Activated T-cell treated with anti-CD3 and anti-CD28 coated beads, Interleukin-2, amount 50 U/mL, for 48 hours (primary cell): Measurements from ENCODE around the gene CLDN9.

Experiments used
- DNase-seq, 2 experiments: peaks; one replicate each; pipeline ENCODE4 v3.0.0-alpha.2; 2020

CLDN9 gene, protein sequence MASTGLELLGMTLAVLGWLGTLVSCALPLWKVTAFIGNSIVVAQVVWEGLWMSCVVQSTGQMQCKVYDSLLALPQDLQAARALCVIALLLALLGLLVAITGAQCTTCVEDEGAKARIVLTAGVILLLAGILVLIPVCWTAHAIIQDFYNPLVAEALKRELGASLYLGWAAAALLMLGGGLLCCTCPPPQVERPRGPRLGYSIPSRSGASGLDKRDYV

DNA sequence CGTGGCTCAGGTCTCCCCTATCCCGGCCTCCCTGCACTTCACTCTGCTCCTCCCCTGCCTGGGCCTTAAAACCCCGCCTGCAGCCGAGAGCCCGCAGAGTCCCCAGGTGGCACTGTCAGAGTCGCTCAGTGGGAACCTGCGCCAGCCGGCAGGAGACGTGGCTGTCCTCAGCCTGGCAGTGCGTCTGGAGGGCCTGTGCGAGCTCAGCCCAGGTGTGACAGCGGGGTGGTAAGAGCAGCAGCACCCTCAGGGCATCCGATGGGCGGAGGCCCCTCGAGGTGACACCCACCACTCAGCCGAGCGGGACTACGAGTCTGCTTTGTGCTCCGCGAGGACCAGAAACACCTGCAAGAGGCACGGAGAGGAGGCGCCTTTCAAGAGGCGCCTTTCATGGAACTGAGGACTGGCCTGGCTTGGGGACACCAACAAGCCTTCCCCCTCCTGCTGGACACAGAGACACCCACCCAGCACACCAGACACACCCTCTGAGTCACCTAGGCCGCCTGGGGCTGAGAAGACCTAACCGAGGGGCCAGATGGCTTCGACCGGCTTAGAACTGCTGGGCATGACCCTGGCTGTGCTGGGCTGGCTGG lies at the start of gene CLDN9:
CLDN9 (plus strand) TSS at position 96 of the 593 bp plus-strand sequence; CDS start at position 536, 440 bp downstream.
- no peak for DNase-seq

DNA sequence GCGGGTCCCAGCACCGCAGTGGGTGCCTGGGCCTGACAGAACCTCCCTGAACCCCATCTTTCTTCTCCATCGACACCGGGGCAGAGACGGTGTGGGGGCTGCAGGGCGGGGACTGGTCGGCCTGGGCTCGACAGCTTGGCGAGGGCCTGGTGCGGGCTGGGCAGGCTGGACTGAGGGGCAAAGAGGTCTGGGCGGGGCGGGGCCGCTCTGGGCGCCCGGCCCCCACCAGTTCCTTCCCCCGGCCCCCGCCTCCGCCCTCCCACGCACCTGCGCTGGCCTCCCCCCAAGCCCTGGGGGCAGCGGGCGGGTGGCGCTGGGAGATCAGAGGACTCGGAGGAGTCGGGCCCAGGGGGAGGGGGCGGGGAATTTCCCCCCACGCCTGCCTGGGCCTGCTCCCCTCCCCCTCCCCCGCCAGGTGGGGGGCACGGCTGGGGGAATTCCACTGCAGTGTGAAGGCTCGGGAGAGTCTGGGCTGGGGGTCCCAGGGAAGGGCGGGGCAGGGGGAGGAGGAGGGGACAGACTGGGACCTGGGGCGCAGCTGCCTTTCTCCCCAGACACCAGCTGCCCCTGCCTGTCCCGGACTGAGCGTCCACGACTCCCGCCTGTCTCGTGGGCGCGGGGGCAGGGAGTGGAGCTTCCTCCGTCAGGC lies 49.5 kb upstream of the CLDN9 start:
- DNase-seq = peak in 1 of 2 experiments; percentile 30

DNA sequence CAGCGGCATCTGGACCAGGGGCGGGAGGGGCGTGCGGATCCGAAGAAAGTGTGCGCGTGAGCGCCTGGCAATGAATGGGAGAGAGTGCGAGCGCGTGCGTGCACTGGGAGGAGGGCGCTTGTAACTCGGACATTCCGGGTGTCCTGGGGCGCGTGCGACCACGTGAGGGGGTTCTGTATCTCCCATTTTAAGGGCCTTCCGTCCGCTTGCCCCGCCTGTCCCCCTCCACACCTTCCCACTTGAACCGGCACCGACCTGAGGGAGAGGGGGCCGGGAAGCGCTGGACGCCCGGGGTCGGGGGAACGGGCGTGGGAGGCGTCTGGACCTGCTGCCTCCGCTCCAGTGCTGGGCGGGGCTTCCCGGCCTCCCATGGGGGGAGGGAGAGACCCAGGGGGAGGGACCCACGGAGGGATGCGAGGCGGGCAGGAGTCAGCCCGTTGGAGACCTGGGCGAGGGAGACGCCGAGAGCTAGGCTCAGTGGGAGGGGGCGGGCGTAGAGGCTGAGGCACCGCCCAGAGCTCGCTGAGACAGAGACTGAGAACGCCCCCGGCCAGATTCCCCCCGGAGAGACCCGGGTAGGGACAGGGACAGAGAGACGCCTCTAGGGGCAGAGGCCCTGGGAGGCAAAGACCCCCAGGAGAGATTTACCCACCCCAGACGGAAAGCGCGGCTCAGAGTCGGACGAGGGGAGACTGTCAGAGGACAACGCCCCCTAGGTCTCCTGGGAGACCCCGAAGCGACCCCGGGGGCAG lies 48.8 kb upstream of the CLDN9 start, which contains the start of gene KREMEN2:
KREMEN2 (plus strand) TSS at position 553 of the 752 bp plus-strand sequence. CDS start 246 bp downstream, outside the sequence.
- DNase-seq = peak in 1 of 2 experiments; percentile 56

DNA sequence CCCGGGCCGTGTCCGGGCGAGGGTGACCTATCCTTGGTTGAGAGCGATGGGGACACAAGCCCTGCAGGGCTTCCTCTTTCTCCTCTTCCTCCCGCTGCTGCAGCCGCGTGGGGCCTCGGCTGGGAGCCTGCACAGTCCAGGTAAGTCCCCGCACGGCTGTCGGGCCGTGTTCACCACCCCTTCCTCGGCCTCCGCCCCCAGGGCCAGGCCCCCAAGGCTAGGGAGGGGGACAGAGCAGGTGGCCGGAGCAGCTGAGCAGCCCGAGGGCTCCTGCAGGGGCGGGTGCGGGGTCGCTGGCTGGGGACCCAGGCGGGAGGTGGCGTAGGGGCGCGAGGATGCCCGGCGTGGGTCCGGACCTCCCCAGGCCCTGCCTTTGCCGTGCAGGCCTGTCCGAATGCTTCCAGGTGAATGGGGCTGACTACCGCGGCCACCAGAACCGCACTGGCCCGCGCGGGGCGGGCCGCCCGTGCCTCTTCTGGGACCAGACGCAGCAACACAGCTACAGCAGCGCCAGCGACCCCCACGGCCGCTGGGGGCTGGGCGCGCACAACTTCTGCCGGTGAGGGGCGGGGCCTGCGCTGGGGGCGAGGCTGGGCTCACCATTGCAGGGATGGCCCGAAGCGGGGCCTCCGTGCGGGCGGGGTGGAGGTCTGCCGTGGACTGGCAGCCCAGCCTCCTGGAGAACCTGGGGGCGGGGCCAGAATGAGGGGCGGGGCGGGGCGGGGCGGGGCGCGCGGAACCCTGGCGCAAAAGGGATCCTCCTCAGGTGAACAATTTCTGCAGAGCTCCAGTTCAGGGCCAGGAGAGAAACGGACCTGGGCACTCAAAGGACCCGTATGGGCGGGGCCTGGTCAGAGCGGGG lies 48.0 kb upstream of the CLDN9 start:
- peak; percentile 72 to 80 for DNase-seq

DNA sequence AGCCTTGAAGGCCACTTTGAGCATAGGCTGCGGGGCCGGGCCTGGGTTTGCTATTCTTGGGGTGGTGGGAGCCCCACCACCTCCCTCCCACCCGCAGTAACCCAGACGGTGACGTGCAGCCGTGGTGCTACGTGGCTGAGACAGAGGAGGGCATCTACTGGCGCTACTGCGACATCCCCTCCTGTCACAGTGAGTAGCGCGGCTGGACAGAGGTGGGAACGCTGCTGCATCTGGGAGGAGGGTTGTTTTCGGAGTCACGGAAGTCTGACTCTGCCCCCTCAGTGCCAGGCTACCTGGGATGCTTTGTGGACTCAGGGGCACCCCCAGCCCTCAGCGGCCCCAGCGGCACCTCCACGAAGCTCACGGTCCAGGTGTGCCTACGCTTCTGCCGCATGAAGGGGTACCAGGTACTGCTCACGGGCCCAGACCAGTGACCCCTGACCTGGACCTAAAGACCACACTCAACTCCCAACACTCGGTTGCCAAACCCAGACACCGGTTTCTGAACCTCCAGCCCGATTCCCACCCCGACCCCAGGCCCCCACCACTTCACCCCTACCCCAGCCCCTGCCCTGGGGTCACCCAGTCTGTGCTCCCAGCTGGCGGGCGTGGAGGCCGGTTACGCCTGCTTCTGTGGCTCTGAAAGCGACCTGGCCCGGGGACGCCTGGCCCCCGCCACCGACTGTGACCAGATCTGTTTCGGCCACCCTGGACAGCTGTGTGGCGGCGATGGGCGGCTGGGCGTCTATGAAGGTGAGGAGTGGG lies 46.5 kb upstream of the CLDN9 start:
- no peak for DNase-seq

DNA sequence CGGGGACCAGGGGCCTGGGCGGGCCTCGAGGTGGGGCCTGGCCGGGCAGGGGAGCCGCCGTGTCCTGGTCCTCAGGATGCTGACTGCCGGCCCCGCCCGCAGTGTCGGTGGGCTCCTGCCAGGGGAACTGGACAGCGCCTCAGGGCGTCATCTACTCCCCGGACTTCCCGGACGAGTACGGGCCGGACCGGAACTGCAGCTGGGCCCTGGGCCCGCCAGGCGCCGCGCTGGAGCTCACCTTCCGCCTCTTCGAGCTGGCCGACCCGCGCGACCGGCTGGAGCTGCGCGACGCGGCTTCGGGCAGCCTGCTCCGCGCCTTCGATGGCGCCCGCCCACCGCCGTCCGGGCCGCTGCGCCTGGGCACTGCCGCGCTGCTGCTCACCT lies 45.9 kb upstream of the CLDN9 start:
- DNase-seq = peak in 1 of 2 experiments; percentile 35

DNA sequence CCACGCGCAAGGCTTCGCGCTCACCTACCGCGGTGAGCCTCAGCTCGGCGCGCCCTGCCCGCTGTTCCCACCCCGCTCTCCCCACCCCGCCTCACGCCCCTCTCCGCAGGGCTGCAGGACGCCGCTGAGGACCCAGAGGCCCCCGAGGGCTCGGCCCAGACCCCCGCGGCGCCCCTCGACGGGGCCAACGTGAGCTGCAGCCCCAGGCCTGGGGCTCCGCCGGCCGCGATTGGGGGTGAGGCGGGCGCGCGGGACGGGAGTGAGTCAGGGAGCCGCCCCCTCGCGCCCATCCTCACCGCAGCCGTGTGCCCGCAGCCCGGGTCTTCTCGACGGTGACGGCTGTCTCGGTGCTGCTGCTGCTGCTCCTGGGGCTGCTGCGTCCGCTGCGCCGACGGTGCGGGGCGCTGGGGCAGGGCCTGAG lies 45.5 kb upstream of the CLDN9 start:
- DNase-seq = peak in 1 of 2 experiments; percentile 37

DNA sequence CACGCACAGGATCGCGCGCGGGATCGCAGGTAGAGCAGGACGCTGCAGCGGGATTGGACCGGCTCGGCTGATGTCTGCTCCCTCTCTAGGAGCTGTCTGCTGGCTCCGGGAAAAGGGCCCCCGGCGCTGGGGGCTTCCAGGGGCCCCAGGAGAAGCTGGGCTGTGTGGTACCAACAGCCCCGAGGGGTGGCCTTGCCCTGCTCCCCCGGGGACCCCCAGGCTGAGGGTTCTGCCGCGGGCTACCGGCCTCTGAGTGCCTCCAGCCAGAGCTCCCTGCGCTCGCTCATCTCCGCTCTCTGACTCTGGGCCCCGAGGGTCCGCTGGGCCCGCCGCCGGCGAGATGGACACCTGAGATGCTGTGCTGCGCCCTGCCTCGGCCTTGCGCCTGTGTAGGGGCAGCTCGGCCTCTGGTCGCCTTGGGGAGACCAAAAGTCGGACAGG lies 45.0 kb upstream of the CLDN9 start:
- no peak for DNase-seq

DNA sequence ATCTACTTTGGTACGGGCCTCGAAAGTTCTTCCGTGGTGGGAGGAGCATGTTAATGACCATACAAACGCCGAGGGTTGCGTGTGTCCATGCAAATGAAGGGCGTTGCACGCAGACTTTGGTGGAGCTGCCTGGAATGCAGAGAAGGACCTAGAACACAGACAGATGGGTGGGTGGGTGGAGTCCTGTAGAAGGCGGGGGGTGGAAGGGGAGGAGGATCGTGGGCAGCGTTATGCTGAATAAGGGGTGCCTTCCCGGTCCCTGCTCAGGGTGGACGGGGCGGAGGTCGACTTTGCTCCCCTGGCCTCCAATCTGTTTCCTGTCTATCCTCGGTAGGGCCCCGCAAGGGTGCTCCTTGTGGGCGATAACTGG lies 44.4 kb upstream of the CLDN9 start:
- DNase-seq = no peak

DNA sequence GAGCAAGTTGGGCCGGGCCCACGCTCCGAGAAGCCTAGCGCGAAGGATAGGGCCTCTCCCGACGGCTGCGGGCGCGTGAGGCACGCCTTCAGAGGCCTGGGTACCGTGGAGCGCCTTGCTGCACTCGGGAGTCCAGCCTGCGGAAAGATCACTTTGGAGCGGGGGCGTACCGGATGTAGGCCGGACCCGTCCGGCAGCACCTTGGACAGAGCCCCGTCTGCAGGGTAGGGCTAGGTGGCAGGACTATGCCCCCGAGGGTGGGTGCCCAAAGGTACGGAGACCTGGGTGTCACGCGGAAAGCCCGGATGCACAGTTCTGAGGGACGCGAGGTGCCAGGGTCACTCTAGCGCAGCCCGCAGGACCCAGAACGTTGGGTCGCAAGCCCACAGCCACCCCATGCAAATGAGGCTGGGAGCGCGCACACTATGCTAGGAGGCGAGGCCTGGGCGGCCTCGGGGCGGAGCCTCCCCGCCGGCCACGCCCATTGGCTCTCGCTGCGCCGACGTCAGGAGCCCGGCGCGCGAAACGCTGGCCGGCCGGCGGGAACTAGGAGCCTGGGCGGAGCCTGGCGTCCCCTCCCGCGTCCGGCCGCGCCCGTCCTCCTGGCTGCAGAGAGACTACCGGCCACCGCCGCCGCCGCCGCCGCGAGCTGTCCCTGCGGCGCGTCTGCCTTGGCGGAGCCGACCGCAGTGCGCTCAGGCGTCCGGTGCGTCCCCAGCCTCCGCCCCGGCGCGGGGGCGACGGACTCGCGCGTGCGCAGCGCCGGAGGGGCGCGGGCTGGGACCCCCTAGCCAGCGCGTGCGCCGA lies 43.8 kb upstream of the CLDN9 start, which contains the start of gene PAQR4:
PAQR4 (plus strand) TSS at position 611 of the 807 bp plus-strand sequence. CDS start 327 bp downstream, outside the sequence.
- DNase-seq = peak; percentile 92

DNA sequence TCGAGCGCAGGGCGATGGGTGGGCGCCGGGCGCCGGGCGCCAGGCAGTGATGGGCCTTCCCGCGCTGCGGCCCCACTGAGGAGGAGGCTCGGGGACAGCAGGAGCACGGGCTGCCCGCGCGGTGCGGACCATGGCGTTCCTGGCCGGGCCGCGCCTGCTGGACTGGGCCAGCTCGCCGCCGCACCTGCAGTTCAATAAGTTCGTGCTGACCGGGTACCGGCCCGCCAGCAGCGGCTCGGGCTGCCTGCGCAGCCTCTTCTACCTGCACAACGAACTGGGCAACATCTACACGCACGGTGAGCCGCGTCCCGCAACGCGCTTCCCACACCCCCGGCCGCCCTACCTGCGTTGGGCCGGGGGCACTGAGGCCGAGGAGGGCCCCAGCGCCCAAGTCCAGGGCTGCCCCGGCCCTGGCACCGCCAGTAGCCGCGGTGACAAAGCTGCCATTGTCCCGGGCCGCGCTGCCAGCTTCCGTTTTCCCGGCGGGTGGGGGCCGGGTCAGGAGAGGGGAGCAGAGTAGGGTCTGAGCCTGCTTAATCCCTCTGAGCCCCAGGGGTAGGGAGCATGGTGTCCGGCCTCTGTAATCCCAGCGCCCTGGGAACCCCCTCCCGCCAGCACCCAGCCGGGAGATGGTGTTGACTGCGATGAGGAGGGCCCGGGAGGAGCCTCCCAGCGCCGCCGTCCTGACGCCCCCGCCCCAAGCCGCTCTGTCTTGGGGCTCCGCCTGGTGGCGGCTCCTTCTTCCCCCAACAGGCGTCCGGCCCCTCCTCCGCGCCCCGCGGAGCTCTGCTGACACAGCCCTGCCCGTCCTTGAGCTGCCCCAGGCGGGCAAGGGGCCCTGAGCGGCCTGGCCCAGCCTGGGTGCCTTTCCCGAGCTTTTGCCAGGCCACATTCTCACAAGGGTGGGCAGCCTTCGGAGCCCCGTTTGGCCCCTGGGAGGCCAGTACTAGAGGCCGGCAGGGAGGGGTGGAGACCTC lies 42.9 kb upstream of the CLDN9 start:
- DNase-seq = peak; percentile 89 to 92

DNA sequence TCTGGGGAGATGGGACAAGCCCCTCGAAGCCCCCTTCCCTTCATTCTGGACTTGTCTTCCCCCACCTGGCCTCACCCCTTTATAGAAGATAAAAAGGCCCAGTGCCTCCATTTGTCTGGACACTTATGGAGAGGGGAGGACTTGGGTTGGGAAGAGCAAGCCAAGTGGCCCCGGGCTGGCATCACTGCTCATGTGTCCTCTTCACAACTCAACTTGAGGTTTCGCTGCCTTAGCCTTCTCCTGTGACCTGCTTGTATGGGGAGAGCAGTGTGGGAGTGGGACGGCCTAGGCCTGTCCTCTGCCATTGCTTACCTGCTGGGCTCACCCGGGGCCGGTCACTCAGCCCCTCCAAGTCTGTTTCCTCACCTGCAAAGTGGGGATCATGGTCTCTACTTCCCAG lies 42.2 kb upstream of the CLDN9 start:
- no peak for DNase-seq

DNA sequence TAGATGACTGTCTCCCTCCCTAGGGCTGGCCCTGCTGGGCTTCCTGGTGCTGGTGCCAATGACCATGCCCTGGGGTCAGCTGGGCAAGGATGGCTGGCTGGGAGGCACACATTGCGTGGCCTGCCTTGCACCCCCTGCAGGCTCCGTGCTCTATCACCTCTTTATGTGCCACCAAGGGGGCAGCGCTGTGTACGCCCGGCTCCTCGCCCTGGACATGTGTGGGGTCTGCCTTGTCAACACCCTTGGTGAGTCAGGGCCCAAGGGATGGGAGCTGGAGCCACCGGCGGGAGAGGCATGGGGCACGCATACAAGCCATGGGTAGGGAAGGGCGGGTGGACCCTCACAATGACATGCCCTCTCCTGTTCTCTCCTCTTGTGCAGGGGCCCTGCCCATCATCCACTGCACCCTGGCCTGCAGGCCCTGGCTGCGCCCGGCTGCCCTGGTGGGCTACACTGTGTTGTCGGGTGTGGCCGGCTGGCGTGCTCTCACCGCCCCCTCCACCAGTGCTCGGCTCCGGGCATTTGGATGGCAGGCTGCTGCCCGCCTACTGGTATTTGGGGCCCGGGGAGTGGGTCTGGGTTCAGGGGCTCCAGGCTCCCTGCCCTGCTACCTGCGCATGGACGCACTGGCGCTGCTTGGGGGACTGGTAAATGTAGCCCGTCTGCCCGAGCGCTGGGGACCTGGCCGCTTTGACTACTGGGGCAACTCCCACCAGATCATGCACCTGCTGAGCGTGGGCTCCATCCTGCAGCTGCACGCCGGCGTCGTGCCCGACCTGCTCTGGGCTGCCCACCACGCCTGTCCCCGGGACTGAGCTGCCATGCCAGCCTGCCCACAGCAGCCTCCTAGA lies 41.4 kb upstream of the CLDN9 start:
- DNase-seq = peak in 1 of 2 experiments; percentile 36

DNA sequence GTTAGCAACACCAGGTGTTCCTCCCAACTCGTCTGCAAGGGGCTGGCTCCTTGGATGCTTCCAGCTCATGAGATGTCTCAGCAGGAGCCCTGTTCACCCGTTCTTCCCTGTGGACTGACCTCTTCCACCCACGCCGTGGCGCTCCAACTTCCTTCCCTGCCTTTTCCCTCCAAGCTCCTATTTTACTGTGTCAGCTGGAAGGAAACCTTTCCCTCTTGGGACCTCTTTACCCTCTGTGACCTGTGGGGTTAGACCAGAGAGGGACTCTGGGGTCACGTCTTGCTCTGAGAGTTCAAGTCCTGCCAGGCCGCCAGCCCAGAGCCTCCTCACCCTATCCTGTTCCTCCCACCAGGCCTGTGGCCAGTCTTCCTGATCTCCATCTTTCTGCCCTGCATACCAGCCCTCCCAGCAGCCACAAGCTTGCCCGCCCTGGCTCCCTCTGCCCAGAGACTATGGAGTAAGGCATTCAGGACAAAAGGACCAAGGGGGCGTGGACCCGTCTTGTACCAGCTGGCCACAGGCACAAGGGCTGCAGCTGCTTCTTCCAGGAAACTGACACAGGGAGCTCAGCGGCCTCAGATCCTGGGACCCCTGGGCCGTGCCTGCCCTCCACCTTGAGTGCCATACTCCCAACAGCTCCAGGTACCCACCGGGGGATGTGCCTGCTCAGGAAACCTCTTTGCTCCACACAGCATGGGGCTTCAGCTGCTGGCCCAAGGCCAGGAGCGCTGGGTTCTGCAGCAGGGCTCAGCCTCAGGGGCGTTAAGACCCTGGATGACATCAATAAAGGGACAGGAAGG lies 40.5 kb upstream of the CLDN9 start:
- DNase-seq = peak in 1 of 2 experiments; percentile 32

DNA sequence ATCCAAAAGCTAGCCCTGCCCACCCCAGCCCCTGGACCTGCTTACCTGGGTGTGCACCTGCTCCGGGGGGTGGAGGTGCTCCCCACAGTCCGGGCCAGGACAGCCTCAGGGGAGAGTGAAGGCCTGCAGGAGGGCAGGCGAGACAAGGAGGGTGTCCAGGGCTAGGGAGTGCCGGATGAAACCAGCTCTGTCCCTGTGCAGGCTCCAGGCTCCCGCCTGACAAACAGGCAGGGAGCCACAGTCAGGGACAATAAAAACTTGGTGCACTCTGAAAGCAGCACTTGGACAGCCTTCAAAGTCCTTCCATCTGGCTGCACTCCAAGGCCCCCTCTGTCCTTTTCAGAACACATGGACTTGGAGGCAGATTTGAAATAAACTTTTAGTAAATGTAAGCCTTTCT lies 39.6 kb upstream of the CLDN9 start:
- DNase-seq = no peak

DNA sequence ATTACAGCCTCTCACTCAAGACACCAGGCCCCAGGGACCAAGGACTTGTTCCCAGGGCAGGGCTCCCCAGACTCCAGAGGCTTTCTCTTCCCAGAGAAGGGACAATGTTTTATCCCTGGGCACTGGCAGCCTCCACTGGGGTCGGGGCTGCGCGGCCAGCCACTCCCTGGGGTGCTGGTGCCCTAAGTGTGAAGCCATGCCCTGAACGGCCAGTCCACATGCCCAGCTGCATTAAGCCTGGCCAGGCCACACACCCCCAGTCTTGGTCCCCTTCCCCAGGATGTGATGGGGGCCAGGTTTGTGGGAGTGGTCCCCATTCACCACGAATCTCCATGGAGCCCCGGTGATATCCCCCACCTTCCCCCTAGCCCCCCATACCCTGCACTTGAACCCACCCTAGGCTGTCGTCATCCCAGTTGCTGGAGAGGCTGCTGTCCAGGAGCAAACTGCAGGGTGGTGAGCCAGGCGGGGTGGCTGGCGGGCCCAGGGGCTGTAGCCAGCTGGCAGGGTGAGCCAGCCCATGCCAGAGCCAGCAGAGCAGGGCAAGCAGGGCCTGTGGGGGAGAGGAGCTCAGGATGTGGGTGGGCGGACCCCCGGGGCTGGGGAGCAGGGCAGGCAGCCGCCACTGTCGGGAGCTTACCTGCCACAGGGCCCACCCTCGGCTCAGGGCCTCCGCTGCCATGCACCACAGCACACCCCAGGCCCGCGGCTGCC lies 39.0 kb upstream of the CLDN9 start:
- DNase-seq = no peak
